ENCODE results near the gene CETN2. TPM values are rescaled to one million over a fixed set of nuclear protein-coding genes. Genes with fewer than 3 reads are reported as not detected.

Gene CETN2
- total RNA-seq, 2 donors from 2014 or later, result 33.6 to 39.8 TPM

GRCh38 chrX:152872522-152872921, 42.0 kb upstream of the CETN2 start:
- TF ChIP-seq POLR2A (IDR thresholded peaks at IDR 0.05), result no peak
- TF ChIP-seq CTCF (IDR thresholded peaks at IDR 0.05), result no peak
- TF ChIP-seq POLR2AphosphoS5 (IDR thresholded peaks at IDR 0.05), result no peak
- 71% methylated on average over 2 of the region's 2 CpGs for WGBS
- Histone ChIP-seq H3K4me1 (replicated peaks) (no peaks in the 10 kb centered on the region), H3K27ac (no peak overlapping the region), H3K27me3 (replicated peaks; ENCODE audit: insufficient read depth) (no peaks in the 10 kb centered on the region), H3K4me3 (no peak overlapping the region), H3K9me3 (no peaks in the 10 kb centered on the region), H3K36me3 (no peaks in the 10 kb centered on the region)
- intact Hi-C loops (cut with DNase I), result no loop called here
- DNase-seq (ENCODE audit: low spot score), result no peak

GRCh38 chrX:152871260-152871659, 40.7 kb upstream of the CETN2 start:
- intact Hi-C loops (cut with DNase I), result no loop called here
- no peak overlapping the region for H3K4me3 ChIP-seq
- TF ChIP-seq POLR2AphosphoS5 (IDR thresholded peaks at IDR 0.05) (no peak), CTCF (IDR thresholded peaks at IDR 0.05) (no peak), POLR2A (IDR thresholded peaks at IDR 0.05) (no peak)
- no peaks in the 10 kb centered on the region for H3K36me3 ChIP-seq
- H3K27ac ChIP-seq, result no peak overlapping the region
- no peaks in the 10 kb centered on the region for H3K4me1 ChIP-seq (replicated peaks)
- WGBS, result 77% methylated on average over 7 of the region's 9 CpGs
- DNase-seq (ENCODE audit: low spot score), result no peak
- no peaks in the 10 kb centered on the region for H3K27me3 ChIP-seq (replicated peaks; ENCODE audit: insufficient read depth)
- H3K9me3 ChIP-seq, result no peaks in the 10 kb centered on the region

GRCh38 chrX:152869972-152870371, 39.4 kb upstream of the CETN2 start:
- H3K27ac ChIP-seq, result no peak overlapping the region
- H3K9me3 ChIP-seq, result no peaks in the 10 kb centered on the region
- WGBS, result 77% methylated on average over 7 of the region's 7 CpGs
- H3K27me3 ChIP-seq (replicated peaks; ENCODE audit: insufficient read depth), result no peaks in the 10 kb centered on the region
- no peak for TF ChIP-seq CTCF (IDR thresholded peaks at IDR 0.05)
- TF ChIP-seq POLR2A (IDR thresholded peaks at IDR 0.05), result no peak
- TF ChIP-seq POLR2AphosphoS5 (IDR thresholded peaks at IDR 0.05), result no peak
- intact Hi-C loops (cut with DNase I), result no loop called here
- no peaks in the 10 kb centered on the region for H3K4me1 ChIP-seq (replicated peaks)
- no peak for DNase-seq (ENCODE audit: low spot score)
- no peaks in the 10 kb centered on the region for H3K36me3 ChIP-seq
- no peak overlapping the region for H3K4me3 ChIP-seq

- H3K27me3 ChIP-seq (replicated peaks; ENCODE audit: insufficient read depth), result no peaks in the 10 kb centered on the region
- H3K27ac ChIP-seq, result no peak overlapping the region
- 69% methylated on average over 5 of the region's 5 CpGs for WGBS
- no peaks in the 10 kb centered on the region for H3K36me3 ChIP-seq
- TF ChIP-seq POLR2AphosphoS5 (IDR thresholded peaks at IDR 0.05) (no peak), POLR2A (IDR thresholded peaks at IDR 0.05) (no peak), CTCF (IDR thresholded peaks at IDR 0.05) (no peak)
- H3K4me3 ChIP-seq, result no peak overlapping the region
- DNase-seq (ENCODE audit: low spot score), result no peak
- H3K9me3 ChIP-seq, result no peaks in the 10 kb centered on the region
- H3K4me1 ChIP-seq (replicated peaks), result no peaks in the 10 kb centered on the region
- intact Hi-C loops (cut with DNase I), result no loop called here
These were observed 35.8 kb upstream of the CETN2 start for GRCh38 chrX:152866386-152866785.

GRCh38 chrX:152865232-152865920, 34.8 kb upstream of the CETN2 start:
- Histone ChIP-seq H3K9me3 (no peaks in the 10 kb centered on the region), H3K4me3 (no peak overlapping the region), H3K27me3 (replicated peaks; ENCODE audit: insufficient read depth) (no peaks in the 10 kb centered on the region), H3K27ac (peak overlapping the region in 1 of 2 donors; percentile 35), H3K36me3 (no peaks in the 10 kb centered on the region), H3K4me1 (replicated peaks) (no peaks in the 10 kb centered on the region)
- WGBS, result 23% methylated on average over 17 of the region's 17 CpGs
- intact Hi-C loops (cut with DNase I), result no loop called here
- peak; percentile 23 for DNase-seq (ENCODE audit: low spot score)
- TF ChIP-seq CTCF (IDR thresholded peaks at IDR 0.05), result no peak
- no peak for TF ChIP-seq POLR2A (IDR thresholded peaks at IDR 0.05)
- no peak for TF ChIP-seq POLR2AphosphoS5 (IDR thresholded peaks at IDR 0.05)

All from prostate gland (tissue), 2 donors.